ENCODE data around the gene ARHGAP15.

ARHGAP15 gene

GRCh38 chr2:143600116-143600515 is 470.9 kb downstream of the ARHGAP15 start:
- H3K27ac ChIP-seq (ENCODE audit: low read depth, low read length): no peak overlapping the region
- no peaks in the 10 kb centered on the region for H3K27me3 ChIP-seq (ENCODE audit: low read length)
- H3K9me2 ChIP-seq (replicated peaks; ENCODE audit: insufficient read depth, low read length): no peaks in the 10 kb centered on the region
- H4K20me1 ChIP-seq (ENCODE audit: low read depth, low read length): no peaks in the 10 kb centered on the region
- TF ChIP-seq EZH2phosphoT487 (conservative IDR thresholded peaks at IDR 0.05; ENCODE audit: low read length) (no peak), CTCF (IDR thresholded peaks at IDR 0.05; ENCODE audit: insufficient read depth, low read length, poor library complexity, severe bottlenecking) (no peak)
- no peak overlapping the region for H3K4me2 ChIP-seq (ENCODE audit: low read depth, low read length, poor library complexity, severe bottlenecking)
- no peak overlapping the region for H3K4me3 ChIP-seq (ENCODE audit: insufficient read depth, low read length, poor library complexity, severe bottlenecking)
- H2AFZ ChIP-seq (ENCODE audit: low read depth, low read length, severe bottlenecking): no peak overlapping the region
- H3K9ac ChIP-seq (ENCODE audit: low read length): no peak overlapping the region
- H3K36me3 ChIP-seq (ENCODE audit: low read length): no peaks in the 10 kb centered on the region
- H3F3A ChIP-seq (ENCODE audit: insufficient read depth): no peaks in the 10 kb centered on the region
- H3K9me3 ChIP-seq (ENCODE audit: insufficient read depth, low read length): no peaks in the 10 kb centered on the region
- no peaks in the 10 kb centered on the region for H3K79me2 ChIP-seq (ENCODE audit: insufficient read depth, low read length)

DNA sequence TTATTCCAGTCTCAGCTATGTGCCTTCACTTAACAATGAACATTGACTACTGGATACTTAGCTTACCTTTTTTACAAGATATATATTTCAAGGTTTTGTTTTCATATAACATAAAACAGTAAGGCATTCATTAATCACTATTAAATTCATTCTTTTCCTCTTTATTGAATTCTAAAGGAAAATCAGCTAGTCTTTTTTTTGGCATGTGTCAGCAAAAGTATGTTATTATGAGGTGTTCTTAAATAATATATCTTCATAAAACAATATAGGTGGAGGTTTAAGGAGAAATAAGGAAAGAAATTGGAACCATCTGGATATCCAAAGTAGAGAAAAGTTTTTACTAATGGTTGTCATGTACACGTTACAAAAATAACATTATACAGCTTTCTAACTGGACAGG is 472.6 kb downstream of the ARHGAP15 start:
- Histone ChIP-seq H3F3A (ENCODE audit: insufficient read depth) (no peaks in the 10 kb centered on the region), H3K9me2 (replicated peaks; ENCODE audit: insufficient read depth, low read length) (no peaks in the 10 kb centered on the region), H3K4me3 (ENCODE audit: insufficient read depth, low read length, poor library complexity, severe bottlenecking) (no peak overlapping the region), H2AFZ (ENCODE audit: low read depth, low read length, severe bottlenecking) (no peak overlapping the region), H3K36me3 (ENCODE audit: low read length) (no peaks in the 10 kb centered on the region), H3K27me3 (ENCODE audit: low read length) (no peaks in the 10 kb centered on the region), H4K20me1 (ENCODE audit: low read depth, low read length) (no peaks in the 10 kb centered on the region), H3K9ac (ENCODE audit: low read length) (no peak overlapping the region), H3K4me2 (ENCODE audit: low read depth, low read length, poor library complexity, severe bottlenecking) (no peak overlapping the region), H3K27ac (ENCODE audit: low read depth, low read length) (no peak overlapping the region), H3K79me2 (ENCODE audit: insufficient read depth, low read length) (no peaks in the 10 kb centered on the region), H3K9me3 (ENCODE audit: insufficient read depth, low read length) (no peaks in the 10 kb centered on the region)
- TF ChIP-seq CTCF (IDR thresholded peaks at IDR 0.05; ENCODE audit: insufficient read depth, low read length, poor library complexity, severe bottlenecking) (no peak), EZH2phosphoT487 (conservative IDR thresholded peaks at IDR 0.05; ENCODE audit: low read length) (no peak)

- no peaks in the 10 kb centered on the region for H3F3A ChIP-seq (ENCODE audit: insufficient read depth)
- no peaks in the 10 kb centered on the region for H3K79me2 ChIP-seq (ENCODE audit: insufficient read depth, low read length)
- no peak overlapping the region for H3K4me2 ChIP-seq (ENCODE audit: low read depth, low read length, poor library complexity, severe bottlenecking)
- TF ChIP-seq CTCF (IDR thresholded peaks at IDR 0.05; ENCODE audit: insufficient read depth, low read length, poor library complexity, severe bottlenecking) (no peak), EZH2phosphoT487 (conservative IDR thresholded peaks at IDR 0.05; ENCODE audit: low read length) (no peak)
- no peak overlapping the region for H3K4me3 ChIP-seq (ENCODE audit: insufficient read depth, low read length, poor library complexity, severe bottlenecking)
- no peaks in the 10 kb centered on the region for H3K36me3 ChIP-seq (ENCODE audit: low read length)
- H4K20me1 ChIP-seq (ENCODE audit: low read depth, low read length): no peaks in the 10 kb centered on the region
- no peaks in the 10 kb centered on the region for H3K9me2 ChIP-seq (replicated peaks; ENCODE audit: insufficient read depth, low read length)
- H3K27ac ChIP-seq (ENCODE audit: low read depth, low read length): no peak overlapping the region
- H3K9ac ChIP-seq (ENCODE audit: low read length): no peak overlapping the region
- H3K27me3 ChIP-seq (ENCODE audit: low read length): no peaks in the 10 kb centered on the region
- no peaks in the 10 kb centered on the region for H3K9me3 ChIP-seq (ENCODE audit: insufficient read depth, low read length)
- no peak overlapping the region for H2AFZ ChIP-seq (ENCODE audit: low read depth, low read length, severe bottlenecking)
Measured at GRCh38 chr2:143603035-143603655, 473.9 kb downstream of the ARHGAP15 start.

Data from SU-DHL-6 (cell line).